HFFc6 (cell line): ENCODE measurements around the gene NPDC1. TPM values are rescaled to one million over a fixed set of nuclear protein-coding genes. Genes with fewer than 3 reads are reported as not detected.
"Not testable (repeated sequence)": the region's sequence is repeated elsewhere in the genome, so short reads cannot be mapped to it uniquely, and the experiment has no call there.

ENCODE experiments used
- DNase-seq: peaks from one replicate; pipeline ENCODE4 v3.0.0-alpha.2; 2018
- H3K27ac Mint-ChIP-seq: 2 replicates; pipeline ENCODE4 v1.8.0; 2020; ENCODE audit warnings: mild to moderate bottlenecking, mixed read lengths
- H3K27me3 Mint-ChIP-seq: 2 replicates; pipeline ENCODE4 v1.8.0; 2021; ENCODE audit warnings: mild to moderate bottlenecking, moderate library complexity, mixed read lengths; ENCODE audit not compliant: insufficient read depth
- H3K36me3 Mint-ChIP-seq: 2 replicates; pipeline ENCODE4 v1.8.0; 2021; ENCODE audit warnings: low read depth, mixed read lengths
- H3K4me1 Mint-ChIP-seq: 2 replicates; pipeline ENCODE4 v1.8.0; 2020; ENCODE audit warnings: low read depth, mixed read lengths
- H3K4me3 Mint-ChIP-seq: 2 replicates; pipeline ENCODE4 v1.8.0; 2020; ENCODE audit warnings: mild to moderate bottlenecking, moderate library complexity, mixed read lengths
- H3K9me3 Mint-ChIP-seq: 2 replicates; pipeline ENCODE4 v1.8.0; 2020; ENCODE audit warnings: mild to moderate bottlenecking, mixed read lengths
- total RNA-seq, 6 experiments: library from RNA; stranded (reverse); fragmentation: NEBNext Ultra II Directional; extraction: Animal tissue kit (Norgen Biotek cat#: 25700); gene quantifications; 2 replicates in 1 of 6; 3 replicates in 5 of 6; pipeline ENCODE4 v1.2.3, GENCODE V29; 2021
- TF ChIP-seq, protein P1 (sequence below): fragments of 200-600 bp; sonication (generic); IDR thresholded peaks from 2 replicates; pipeline ENCODE4 v1.5.0; 2021; ENCODE audit warnings: antibody characterized with exemption, mild to moderate bottlenecking

The NPDC1 gene
- total RNA-seq, 6 experiments from 2014 or later, result 112 to 197 (median 119) TPM

DNA sequence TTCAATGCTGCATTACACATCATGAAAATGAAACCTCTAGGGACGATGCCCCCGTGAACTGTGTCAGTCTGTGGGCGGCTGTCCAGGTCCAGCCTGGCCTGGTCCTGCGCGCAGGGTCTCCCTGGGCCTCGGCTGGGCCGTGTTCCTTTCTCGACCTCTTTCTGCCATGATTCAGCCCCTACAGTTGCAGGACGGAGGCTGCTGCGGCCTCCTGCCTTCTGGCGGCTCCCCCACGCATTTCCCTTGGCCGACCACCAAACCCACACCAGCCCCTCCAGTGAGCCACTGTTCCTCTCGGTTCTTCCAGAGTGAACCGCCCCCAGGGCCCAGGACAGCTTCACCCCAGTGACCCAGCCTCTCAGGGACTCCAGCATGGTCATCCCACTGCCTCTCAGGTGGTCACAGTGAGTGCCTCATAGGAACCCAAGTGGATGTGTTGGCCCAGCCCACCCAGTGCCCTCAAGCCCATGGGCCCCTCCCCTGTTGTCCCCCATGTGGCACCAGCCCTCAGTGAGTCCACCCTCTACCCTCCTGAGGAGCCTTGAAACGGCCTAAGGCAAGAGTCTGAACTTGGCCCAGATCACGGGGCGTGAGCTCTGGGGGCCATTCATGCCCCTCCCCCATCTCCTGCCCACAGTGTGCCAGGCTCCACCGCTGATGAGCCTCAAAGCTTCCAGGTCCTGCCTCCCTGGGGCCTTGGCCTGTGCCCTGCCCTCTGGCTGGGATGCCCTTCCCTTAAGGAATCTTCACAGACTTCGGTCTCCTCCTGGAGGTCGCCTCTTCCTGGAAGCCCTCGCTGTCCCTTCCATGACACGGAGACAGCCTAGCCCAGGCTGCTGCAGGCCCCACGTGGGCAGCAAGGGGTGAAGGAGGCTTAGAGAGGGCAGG lies 39.6 kb downstream of the NPDC1 start:
- TF ChIP-seq, protein P1, sequence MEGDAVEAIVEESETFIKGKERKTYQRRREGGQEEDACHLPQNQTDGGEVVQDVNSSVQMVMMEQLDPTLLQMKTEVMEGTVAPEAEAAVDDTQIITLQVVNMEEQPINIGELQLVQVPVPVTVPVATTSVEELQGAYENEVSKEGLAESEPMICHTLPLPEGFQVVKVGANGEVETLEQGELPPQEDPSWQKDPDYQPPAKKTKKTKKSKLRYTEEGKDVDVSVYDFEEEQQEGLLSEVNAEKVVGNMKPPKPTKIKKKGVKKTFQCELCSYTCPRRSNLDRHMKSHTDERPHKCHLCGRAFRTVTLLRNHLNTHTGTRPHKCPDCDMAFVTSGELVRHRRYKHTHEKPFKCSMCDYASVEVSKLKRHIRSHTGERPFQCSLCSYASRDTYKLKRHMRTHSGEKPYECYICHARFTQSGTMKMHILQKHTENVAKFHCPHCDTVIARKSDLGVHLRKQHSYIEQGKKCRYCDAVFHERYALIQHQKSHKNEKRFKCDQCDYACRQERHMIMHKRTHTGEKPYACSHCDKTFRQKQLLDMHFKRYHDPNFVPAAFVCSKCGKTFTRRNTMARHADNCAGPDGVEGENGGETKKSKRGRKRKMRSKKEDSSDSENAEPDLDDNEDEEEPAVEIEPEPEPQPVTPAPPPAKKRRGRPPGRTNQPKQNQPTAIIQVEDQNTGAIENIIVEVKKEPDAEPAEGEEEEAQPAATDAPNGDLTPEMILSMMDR, result no peak
- no peaks in the 10 kb centered on the region for H3K27me3 Mint-ChIP-seq
- no peaks in the 10 kb centered on the region; the same call in 1 of the 2 replicates for H3K9me3 Mint-ChIP-seq
- no peak overlapping the region for H3K27ac Mint-ChIP-seq
- DNase-seq, result no peak
- peaks cover 1% of the 10 kb centered on the region; the same call in 1 of the 2 replicates for H3K36me3 Mint-ChIP-seq
- no peak overlapping the region for H3K4me3 Mint-ChIP-seq
- H3K4me1 Mint-ChIP-seq, result no peaks in the 10 kb centered on the region

DNA sequence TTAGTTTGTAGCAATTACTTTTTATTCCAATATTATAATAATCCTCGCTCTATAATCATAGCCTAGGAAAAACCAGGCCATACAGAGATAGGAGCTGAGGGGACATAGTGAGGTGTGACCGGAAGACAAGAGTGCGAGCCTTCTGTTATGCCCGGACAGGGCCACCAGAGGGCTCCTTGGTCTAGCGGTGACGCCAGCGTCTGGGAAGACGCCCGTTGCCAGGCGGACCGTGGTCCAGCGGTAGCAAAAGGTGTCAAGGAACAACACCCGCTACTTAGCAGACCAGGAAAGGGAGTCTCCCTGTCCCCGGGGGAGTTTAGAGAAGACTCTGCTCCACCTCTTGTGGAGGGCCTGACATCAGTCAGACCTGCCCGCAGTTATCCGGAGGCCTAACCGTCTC lies 41.7 kb downstream of the NPDC1 start:
- not testable (repeated sequence) for H3K9me3 Mint-ChIP-seq, H3K36me3 Mint-ChIP-seq, DNase-seq, H3K4me3 Mint-ChIP-seq, H3K27ac Mint-ChIP-seq, H3K27me3 Mint-ChIP-seq
- peaks cover 11% of the 10 kb centered on the region for H3K4me1 Mint-ChIP-seq
- TF ChIP-seq, protein P1, result peak; percentile 70

DNA sequence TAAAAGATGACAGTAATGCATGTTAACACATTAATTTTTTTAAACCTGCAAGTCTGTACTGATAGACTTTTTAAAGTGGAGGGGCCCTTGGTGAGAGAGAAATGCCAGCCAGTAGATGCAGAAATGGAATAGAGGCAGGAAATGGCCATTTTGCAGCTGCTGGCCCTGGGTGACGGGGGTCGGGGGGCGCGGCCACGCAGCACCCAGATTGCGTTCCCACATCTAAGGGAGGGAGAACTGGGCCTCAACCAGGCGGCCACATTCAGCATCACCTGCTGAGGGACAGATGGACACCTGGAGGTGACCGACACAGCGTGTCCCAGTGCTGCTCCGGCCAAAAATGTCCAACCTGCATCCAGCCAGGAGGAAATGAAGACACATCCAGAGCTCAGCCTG lies 43.3 kb downstream of the NPDC1 start:
- DNase-seq, result no peak

DNA sequence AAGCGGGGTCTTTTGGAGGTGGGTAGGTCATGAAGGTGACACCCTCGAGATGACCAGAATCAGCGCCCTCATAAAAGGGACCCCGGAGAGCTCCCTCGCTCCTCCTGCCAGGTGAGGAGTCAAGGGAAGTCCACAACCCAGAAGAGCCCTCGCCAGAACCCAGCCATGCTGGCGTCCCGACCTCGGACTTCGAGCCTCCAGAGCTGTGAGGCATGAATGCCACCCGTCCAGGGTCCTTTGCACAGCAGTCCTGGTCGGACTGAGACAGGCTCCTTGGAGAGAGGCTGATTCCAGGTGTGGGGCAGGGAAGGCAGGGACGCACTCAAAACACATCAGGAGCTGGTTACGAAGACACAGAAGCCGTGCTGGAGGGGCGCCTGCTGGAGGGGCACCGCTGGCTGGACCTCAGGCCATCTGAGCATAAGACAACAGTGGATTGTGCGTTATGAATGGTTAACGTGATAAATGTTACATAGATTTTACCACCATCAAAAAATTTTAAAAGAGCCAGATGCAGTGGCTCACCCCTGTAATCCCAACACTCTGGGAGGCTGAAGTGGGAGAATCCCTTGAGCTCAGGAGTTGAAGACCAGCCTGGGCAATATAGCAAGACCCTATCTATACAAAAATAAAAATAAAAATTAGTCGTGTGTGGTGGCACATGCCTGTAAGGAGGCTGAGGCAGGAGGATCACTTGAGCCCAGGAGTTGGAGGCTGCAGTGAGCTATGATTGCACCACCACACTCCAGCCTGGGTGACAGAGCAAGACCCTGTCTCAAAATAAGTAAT lies 43.9 kb downstream of the NPDC1 start:
- TF ChIP-seq, protein P1, result no peak
- Mint-ChIP-seq H3K4me3 (no peak overlapping the region), H3K36me3 (no peaks in the 10 kb centered on the region), H3K9me3 (no peaks in the 10 kb centered on the region; the same call in 1 of the 2 replicates), H3K27ac (no peak overlapping the region), H3K4me1 (peaks cover 23% of the 10 kb centered on the region), H3K27me3 (no peaks in the 10 kb centered on the region)
- no peak for DNase-seq

More for the DNA sequence above, 43.3 kb downstream of the NPDC1 start:
- Mint-ChIP-seq H3K36me3 (no peaks in the 10 kb centered on the region), H3K9me3 (no peaks in the 10 kb centered on the region; the same call in 1 of the 2 replicates), H3K4me3 (no peak overlapping the region), H3K27me3 (no peaks in the 10 kb centered on the region), H3K4me1 (peaks cover 20% of the 10 kb centered on the region), H3K27ac (no peak overlapping the region)
- TF ChIP-seq, protein P1, result no peak

DNA sequence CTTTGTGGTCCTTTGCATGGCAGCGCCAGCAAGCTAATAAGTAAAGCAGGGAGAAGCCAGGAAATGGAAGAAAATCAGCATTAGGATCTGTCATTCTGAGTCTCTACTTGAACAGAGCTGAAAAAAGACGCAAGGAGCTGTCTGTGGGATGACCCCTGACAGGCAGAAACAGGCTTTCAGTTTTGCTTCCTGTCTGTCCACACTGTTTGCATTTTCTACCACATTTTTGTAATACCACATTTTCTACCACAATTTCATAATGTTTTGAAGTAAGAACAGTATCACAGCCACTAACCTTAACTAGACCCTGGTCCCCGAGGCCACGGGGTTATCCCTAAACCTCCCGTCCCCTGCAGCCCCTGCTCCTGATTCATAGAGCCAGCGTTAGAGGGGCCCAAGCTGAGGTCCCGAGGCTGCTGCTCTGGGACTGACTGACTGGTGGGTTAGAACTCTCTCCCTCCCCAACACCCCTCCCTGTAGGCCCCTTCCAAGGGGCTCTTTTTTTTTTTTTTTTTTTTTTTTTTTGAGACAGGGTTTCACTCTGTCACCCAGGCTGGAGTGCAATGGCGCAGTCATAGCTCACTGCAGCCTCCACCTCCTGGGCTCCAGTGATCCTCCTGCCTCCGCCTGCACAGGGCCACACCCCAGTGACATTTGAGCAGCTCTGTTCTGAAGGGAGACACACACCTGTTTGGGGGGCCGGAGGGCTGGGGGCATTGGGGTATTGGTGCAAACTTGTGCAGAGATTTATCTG lies 45.6 kb downstream of the NPDC1 start:
- Mint-ChIP-seq H3K27ac (peak overlapping the region; percentile 75), H3K9me3 (no peaks in the 10 kb centered on the region; the same call in 1 of the 2 replicates), H3K36me3 (no peaks in the 10 kb centered on the region), H3K4me3 (peak overlapping the region; percentile 42; the same call in 1 of the 2 replicates), H3K27me3 (no peaks in the 10 kb centered on the region; the same call in 1 of the 2 replicates), H3K4me1 (peaks cover 32% of the 10 kb centered on the region)
- TF ChIP-seq, protein P1, result no peak
- DNase-seq, result peak; percentile 63
